Choroid plexus epithelial cell (primary cell): ENCODE results near the gene MAPK1.
"Not testable (repeated sequence)": the region's sequence is repeated elsewhere in the genome, so short reads cannot be mapped to it uniquely, and the experiment has no call there.

ENCODE experiments used
- DNase-seq: peaks from one replicate; pipeline ENCODE4 v3.0.0-alpha.2; 2010; ENCODE audit warnings: low read depth
- H3K4me3 ChIP-seq: 2 replicates; pipeline ENCODE4 v1.5.1; 2011; ENCODE audit warnings: low read depth, mild to moderate bottlenecking, control low read depth, low read length, moderate library complexity
- TF ChIP-seq, protein P1 (sequence below): conservative IDR thresholded peaks from 2 replicates; pipeline ENCODE4 v1.5.1; 2011; ENCODE audit warnings: low read depth, mild to moderate bottlenecking, control low read depth, inconsistent platforms, low read length, moderate library complexity

Gene MAPK1

DNA sequence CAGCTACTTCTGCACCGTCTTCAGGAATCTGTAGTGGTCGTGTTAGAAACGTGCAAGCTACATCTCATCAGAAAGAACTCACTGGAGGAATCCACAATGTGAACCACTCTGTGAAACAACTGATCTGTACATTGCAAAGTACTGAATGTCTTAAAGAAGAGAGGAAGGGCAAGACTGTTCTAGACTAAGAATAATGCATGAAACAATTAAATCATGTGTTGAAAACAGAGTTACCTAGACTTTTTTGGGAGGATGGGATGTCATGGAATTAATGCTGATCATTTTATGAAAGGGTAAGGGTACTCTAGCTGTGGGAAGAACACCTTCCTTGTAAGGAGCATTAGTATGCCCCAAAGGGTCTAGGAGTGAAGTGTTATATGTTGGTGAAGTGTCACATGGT lies 71.2 kb downstream of the MAPK1 start:
- TF ChIP-seq, protein P1, sequence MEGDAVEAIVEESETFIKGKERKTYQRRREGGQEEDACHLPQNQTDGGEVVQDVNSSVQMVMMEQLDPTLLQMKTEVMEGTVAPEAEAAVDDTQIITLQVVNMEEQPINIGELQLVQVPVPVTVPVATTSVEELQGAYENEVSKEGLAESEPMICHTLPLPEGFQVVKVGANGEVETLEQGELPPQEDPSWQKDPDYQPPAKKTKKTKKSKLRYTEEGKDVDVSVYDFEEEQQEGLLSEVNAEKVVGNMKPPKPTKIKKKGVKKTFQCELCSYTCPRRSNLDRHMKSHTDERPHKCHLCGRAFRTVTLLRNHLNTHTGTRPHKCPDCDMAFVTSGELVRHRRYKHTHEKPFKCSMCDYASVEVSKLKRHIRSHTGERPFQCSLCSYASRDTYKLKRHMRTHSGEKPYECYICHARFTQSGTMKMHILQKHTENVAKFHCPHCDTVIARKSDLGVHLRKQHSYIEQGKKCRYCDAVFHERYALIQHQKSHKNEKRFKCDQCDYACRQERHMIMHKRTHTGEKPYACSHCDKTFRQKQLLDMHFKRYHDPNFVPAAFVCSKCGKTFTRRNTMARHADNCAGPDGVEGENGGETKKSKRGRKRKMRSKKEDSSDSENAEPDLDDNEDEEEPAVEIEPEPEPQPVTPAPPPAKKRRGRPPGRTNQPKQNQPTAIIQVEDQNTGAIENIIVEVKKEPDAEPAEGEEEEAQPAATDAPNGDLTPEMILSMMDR, result no peak
- DNase-seq, result no peak
- H3K4me3 ChIP-seq, result no peak overlapping the region

DNA sequence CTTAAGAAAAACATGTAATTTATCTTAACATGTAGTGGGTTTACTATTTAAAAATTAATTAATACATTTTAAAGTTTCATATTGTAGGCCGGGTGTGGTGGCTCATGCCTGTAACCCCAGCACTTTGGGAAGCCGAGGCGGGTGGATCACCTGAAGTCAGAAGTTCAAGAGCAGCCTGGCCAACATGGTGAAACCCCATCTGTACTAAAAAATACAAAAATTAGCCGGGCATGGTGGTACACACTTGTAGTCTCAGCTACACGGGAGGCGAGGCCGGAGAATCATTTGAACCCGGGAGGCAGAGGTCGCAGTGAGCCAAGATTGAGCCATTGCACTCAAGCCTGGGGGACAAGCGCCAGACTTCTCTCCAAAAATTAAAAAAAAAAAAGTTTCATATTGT lies 73.7 kb downstream of the MAPK1 start:
- not testable (repeated sequence) for H3K4me3 ChIP-seq, DNase-seq

DNA sequence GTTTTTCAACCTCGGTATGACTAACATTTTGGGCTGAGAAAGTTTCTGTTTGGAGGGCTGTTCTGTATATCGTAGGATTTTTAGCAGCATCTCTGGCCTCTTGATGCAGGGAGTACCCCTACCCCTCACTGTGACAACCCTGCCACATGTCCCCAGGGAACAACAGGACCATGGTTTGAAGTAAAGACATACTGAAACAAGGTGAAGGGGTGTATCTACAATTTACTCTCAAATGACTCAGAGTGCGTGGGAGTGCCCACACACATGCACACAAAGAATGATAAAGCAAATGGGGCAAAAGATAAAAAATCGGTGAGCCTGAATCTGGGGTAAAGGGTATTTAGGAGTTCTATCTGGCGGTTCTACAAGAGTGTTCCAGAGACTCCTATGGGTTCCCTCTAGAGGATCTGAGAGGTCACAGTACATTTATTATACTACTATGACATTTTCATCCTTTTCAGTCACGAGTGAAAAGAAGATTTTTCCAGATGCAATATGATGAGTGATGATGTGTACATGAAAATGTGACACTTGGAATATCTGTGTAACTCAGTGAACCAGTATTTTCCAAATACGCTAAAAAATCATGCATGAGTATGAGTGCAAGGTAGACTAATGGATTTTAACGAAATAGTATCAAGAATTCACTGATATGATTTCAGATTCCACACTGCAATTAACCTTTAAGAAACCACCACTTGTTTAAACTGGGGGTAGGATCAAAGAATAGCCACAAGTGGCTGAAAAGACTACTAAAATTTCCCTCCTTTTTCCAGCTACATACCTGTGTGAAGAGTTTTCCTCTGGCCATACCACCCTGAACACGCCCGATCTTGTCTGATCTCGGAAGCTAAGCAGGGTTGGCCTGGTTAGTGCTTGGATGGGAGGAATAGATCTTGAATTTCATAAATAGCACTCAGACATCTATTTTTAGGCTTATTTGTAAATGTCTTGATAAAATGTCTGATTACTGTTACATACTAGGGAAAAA lies 75.5 kb downstream of the MAPK1 start:
- TF ChIP-seq, protein P1, result peak; percentile 4
- no peak for DNase-seq
- H3K4me3 ChIP-seq, result no peak overlapping the region

DNA sequence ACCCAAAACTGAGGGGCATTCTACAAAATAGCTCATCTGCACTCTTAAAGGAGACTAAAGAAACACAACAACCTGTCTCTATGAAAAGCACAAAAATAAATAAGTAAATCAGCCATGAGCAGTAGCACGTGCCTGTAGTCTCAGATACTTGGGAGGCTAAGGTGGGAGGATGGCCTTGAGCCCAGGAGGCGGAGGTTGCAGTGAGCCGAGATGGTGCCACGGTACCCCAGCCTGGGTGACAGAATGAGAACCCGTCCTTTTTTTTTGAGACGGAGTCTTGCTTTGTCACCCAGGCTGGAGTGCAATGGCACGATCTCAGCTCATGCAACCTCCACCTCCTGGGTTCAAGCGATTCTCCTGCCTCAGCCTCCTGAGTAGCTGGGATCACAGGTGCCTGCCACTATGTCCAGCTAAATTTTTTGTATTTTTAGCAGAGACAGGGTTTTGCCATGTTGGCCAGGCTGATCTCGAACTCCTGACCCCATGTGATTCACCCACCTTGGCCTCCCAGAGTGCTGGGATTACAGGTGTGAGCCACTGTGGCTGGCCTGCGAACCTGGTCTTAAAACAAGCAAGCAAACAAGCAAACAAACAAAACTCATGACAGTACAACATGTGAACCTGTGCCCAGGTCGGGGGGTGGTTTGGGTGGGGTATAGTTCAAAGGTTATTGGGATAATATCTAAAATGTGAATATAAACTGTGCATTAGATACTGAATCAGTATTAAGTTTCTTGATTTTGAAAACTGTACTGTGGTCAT lies 76.4 kb downstream of the MAPK1 start:
- not testable (repeated sequence) for DNase-seq, H3K4me3 ChIP-seq

DNA sequence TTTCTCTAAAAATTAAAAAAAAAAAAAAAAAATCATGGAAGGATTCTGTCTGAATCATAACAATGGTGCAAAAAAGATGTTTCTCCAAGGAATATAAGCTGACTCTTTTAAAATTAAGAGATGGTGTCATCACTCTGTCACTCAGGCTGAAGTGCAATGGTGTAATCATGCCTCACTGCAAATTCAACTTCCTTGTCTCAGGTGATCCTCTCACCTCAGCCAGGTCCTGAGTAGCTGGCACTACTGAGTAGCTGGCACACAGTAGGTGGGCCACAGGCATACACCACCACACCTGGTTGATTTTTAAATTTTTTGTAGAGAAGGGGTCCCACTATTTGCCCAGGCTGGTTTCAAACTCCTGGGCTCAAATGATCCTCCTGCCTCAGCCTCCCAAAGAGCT lies 77.1 kb downstream of the MAPK1 start:
- TF ChIP-seq, protein P1, result no peak
- H3K4me3 ChIP-seq, result no peak overlapping the region
- no peak for DNase-seq

DNA sequence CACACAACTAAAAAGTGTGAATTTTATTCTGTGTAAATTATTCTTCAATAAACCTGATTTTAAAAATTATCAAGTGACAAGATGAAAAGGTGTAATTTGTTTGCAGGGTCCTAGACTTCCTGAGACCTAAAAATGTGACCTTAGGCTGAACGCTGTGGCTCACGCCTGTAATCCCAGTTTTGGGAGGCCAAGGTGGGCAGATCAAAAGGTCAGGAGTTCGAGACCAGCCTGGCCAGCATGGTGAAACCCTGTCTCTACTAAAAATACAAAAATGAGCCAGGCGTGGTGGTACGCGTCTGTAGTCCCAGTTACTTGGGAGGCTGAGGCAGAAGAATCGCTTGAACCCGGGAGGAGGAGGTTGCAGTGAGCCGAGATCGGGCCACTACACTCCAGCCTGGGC lies 79.9 kb downstream of the MAPK1 start:
- not testable (repeated sequence) for H3K4me3 ChIP-seq, DNase-seq

DNA sequence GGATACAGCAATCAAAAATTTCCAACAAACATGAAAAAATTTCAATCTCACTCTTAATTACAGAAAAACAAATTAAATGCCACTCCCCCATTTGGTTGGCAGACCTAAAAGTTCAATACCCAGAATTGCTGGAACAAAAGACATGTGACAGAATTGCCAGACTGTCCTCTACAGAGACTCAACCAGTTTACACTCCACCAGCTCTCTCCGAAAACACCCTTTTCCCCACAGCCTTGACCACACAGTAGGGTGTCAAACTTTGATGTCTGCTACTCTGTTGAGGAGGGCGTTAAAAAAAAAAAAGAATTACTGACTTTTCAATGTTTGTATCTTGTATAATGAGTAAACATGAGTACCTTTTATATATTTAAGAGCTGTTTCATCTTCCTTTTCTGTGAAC lies 87.2 kb downstream of the MAPK1 start:
- TF ChIP-seq, protein P1, result no peak
- no peak overlapping the region for H3K4me3 ChIP-seq
- DNase-seq, result no peak

DNA sequence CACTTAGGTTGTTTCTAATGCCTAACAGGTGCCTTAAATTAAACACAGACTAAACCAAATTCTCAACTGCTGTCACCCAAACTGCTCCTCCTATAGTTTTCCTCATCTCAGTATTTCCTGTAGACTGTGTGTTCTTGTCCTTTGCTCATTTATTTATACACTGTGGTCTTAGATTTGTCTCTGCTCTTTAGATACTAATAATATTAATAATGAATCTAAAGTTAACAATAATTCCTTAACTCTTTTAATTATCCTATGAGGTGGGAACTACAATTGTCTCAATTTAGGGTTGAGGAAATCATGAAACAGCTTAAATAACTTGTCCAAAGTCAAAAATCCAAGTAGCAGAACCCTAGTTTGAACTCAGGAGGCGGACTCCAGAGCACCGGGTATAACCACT lies 88.0 kb downstream of the MAPK1 start:
- TF ChIP-seq, protein P1, result no peak
- H3K4me3 ChIP-seq, result no peak overlapping the region
- DNase-seq, result no peak
